Measurements from ENCODE around the gene MADD. TPM values are rescaled to one million over a fixed set of nuclear protein-coding genes. Genes with fewer than 3 reads are reported as not detected.

Gene MADD
- polyA plus RNA-seq, 12 donors, result 22.9 to 45.0 (median 28.7) TPM; not detected in 1

GRCh38 chr11:47336595-47336994 lies 66.7 kb downstream of the MADD start:
- no peak for DNase-seq

DNA sequence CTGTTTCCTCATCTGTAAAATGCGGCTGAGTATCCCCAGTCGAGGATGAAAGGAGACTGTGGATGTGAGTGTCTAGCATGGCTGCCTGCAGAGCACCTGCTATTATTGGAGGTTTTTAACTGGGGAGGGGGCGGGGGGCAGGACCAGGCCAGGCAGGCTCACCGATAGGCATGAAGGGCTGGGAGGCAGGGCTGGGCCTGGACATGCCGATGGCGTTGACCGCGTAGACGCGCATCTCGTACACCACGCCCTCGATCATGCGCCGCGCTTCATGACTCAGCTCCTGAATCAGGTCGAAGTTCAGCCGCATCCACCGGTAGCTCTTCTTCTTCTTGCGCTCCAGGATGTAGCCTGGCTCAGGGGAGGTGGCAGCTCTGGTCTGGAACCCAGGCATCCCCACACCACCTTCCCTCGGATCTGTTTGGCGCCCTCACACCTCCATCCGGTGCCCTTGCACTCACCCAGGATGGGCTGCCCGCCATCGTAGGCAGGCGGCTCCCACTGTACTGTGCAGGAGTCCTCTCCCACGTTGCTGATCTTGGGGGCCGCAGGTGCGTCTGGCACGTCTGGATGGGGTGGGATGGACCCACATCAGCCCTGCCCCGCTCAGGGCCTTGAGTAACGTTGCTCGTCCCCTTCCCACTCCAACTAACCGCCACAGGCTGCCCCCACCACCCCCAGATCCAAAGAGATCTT lies 67.4 kb downstream of the MADD start:
- DNase-seq, result no peak

- DNase-seq, result no peak
Measured at GRCh38 chr11:47338396-47339241, 68.7 kb downstream of the MADD start.

- no peak for DNase-seq
Measured at GRCh38 chr11:47340010-47340409, 70.1 kb downstream of the MADD start.

GRCh38 chr11:47340980-47341775 lies 71.2 kb downstream of the MADD start:
- DNase-seq, result no peak

DNA sequence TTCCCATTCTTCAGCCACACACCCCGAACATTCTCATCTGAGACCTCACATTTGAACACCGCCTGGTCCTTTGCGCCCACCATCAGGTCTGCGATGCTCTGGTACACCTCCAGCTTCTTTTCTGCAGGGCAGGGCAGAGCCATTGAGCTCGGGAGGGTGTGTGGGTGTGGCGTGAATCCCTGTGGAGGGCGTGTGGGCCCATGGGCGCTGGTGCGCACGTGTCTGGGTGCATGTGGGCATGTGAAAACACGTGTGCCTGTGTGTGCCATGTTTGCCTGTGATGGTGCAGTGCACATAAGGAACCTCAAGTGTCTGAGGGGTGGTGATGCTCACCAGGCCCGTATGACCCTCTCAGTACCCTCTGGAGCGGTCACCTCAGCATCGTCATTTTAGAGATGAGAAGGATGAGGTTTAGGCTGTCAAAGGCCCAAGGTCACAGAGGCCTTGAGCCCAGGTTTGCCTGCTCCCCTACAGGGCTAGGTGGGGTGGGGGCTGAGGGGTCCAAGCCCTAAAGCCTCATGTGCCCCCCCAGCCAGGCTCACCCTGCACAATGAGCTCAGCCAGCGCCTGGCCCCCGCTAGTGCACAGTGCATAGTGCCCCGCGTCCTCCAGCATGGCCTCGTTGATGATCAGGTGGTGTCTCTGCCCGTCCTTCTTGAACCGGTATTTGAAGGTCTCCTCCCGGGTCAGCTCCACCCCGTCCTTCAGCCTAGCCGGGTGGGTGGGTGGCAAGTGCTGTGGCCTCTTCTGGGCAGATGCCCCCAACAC lies 72.3 kb downstream of the MADD start:
- no peak for DNase-seq

- no peak for DNase-seq
Measured at GRCh38 chr11:47342854-47343253, 72.9 kb downstream of the MADD start.

DNA sequence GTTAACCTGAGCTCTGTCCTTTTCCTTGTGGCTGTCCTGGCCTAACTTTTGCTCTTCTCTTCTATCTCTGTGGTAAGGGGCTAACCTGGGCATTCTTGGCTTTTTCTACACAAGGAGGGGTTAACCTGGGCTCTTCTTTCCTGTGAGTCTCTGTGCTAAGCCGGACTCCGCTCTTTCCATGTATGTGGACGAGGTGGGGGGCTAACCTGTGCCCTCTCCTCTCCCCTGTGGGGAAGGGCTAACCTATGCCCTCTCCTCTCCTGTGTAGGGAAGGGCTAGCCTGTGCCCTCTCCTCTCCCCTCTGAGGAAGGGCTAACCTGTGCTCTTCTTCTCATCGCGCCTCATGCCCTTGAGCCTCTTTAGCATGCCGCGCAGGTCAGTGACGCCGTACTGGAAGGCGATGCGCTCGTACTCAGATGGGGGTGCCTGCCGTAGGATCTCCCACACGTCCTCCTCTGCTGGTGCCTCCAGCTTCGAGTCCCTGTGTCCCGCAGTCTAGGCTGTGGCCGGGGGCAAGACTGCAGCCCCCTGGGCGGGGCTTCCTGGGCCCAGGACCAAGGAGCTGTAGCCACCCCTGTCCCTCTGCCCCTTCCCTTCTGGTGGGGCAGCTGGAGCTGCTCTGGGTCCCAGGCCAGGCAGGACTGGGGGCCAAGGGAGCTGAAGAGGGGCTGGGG lies 76.1 kb downstream of the MADD start:
- DNase-seq, result no peak

DNA sequence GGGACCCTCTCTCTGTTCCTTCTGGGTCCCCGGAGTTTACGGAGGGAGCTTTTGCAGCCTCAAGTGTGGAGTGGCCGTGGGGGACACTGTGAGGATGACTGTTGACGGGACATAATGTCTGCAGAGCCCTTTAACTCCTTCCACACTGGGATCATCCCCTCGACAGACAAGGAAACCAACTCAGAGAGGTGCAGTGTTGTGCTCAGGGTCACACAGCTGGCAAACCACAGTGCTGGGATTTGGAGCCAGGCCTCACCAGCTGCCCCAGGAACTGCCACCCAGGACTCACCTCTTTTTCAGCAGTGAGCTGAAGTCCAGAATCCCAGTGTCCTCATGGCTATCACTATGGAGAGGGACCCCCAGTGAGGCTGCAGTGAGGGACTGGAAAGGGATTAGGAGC lies 77.2 kb downstream of the MADD start:
- DNase-seq, result no peak

GRCh38 chr11:47348131-47348802 lies 78.3 kb downstream of the MADD start:
- DNase-seq, result no peak

DNA sequence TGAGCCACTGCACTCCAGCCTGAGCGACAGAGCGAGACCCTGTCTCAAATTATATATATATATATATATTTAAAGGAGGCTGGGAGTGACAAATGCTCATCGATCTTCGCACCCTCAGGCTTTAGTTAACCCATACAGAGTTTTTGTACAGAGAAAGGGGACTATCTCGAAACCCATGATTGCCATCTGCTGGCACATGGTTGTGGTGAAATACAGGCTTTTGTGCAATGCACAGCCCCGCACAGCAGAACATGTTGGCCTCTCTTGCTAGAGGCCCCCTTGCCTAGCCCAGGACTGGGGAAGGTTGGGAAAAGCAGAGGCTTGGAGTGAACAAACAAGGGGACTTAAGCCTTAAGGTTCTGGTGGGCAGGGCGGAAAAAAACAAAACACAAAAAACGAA lies 78.9 kb downstream of the MADD start:
- DNase-seq, result no peak

- no peak for DNase-seq
Measured at GRCh38 chr11:47349521-47350095, 79.7 kb downstream of the MADD start.

DNA sequence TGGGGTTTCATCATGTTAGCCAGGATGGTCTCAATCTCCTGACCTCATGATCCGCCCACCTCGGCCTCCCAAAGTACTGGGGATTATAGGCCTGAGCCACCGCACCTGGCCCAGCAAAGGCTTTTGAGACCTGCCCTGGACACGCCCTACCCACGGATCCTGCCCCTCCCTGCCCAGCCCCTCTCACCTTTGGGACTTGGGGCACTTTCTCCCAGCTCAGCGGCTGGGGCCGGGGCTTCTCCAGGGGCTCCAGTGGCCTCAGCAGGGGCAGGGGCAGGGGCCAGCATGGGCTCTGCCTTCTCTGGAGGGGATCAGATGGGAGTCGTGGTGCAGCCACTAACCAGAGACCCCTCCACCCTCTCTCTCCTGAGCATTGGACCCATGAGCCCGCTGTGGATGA lies 80.4 kb downstream of the MADD start:
- no peak for DNase-seq

GRCh38 chr11:47351156-47352126 lies 81.5 kb downstream of the MADD start:
- no peak for DNase-seq

DNA sequence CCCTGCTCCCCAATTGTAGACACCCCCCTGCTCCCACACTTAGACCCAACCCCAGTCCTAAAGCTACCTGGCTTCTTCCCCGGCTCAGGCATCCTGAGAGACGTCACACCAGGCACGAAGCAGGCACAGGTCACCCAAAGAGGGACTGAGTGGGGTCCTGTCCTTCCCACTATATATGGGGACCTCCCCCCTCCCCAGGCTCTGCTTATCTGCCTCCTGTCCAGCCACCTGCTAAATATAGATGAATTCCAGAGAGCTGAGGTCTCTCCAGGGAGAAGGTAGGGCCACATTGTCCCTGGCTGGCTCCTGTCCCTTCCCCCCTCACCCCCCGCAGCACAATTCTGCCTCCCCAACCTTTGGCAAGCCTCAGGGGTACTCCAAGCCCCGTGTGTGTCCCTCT lies 82.6 kb downstream of the MADD start, which contains the start of gene MYBPC3:
TSS of gene MYBPC3 (minus strand) at position 147 of the 400 bp plus-strand sequence. CDS start at position 92, 55 bp downstream.
- no peak for DNase-seq

GRCh38 chr11:47353978-47354774 lies 84.2 kb downstream of the MADD start:
- DNase-seq, result no peak

DNA sequence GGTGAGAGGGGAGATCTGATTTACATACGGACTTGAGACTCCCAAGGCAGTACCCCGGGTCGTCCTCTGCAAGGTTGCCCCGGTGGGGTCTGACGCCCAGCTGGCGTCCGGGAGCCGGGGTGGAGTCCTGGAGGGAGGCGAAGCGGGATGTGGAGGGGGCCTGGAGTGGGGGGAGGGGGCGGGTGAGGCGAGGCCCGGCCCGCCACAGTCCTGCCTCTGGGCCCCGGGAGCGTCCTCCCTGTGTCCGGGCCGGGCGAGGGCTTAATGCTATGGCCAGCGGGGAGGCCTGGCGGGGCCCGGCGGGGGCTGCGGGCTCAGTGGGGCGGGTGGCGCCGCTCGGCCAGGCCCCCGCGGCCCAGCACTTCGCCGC lies 85.0 kb downstream of the MADD start:
- DNase-seq, result peak; percentile 22

All from muscle of arm (tissue), 12 donors.